HUES64 (cell line): ENCODE results near the gene RYR2.

ENCODE experiments used
- H3K27ac ChIP-seq: 2 replicates; pipeline ENCODE4 v1.7.0; 2013; ENCODE audit warnings: low read depth, low read length, inconsistent platforms
- H3K27me3 ChIP-seq: 2 replicates; pipeline ENCODE4 v1.6.1; 2013; ENCODE audit warnings: mild to moderate bottlenecking, low read length; ENCODE audit not compliant: insufficient read depth
- H3K36me3 ChIP-seq: 2 replicates; pipeline ENCODE4 v1.6.1; 2013; ENCODE audit warnings: mild to moderate bottlenecking, low read length; ENCODE audit not compliant: insufficient read depth
- H3K4me1 ChIP-seq: 2 replicates; pipeline ENCODE4 v1.6.1; 2013; ENCODE audit warnings: mild to moderate bottlenecking, low read length, moderate library complexity; ENCODE audit not compliant: insufficient read depth
- H3K4me3 ChIP-seq: 2 replicates; pipeline ENCODE4 v1.5.1; 2013; ENCODE audit warnings: mild to moderate bottlenecking, low read length, moderate library complexity
- H3K9ac ChIP-seq: 2 replicates; pipeline ENCODE4 v1.6.1; 2013; ENCODE audit warnings: mild to moderate bottlenecking, low read depth, low read length
- H3K9me3 ChIP-seq: 2 replicates; pipeline ENCODE4 v1.6.1; 2013; ENCODE audit warnings: low read depth, low read length; ENCODE audit not compliant: insufficient read depth
- WGBS: fragments of 150-250, 120-280 bp; methylation state at CpG from one replicate; pipeline ENCODE4 v1.1.7; 2013; ENCODE audit warnings: missing lambda C conversion rate; 5-methylcytosine and 5-hydroxymethylcytosine counted together

RYR2 gene

DNA sequence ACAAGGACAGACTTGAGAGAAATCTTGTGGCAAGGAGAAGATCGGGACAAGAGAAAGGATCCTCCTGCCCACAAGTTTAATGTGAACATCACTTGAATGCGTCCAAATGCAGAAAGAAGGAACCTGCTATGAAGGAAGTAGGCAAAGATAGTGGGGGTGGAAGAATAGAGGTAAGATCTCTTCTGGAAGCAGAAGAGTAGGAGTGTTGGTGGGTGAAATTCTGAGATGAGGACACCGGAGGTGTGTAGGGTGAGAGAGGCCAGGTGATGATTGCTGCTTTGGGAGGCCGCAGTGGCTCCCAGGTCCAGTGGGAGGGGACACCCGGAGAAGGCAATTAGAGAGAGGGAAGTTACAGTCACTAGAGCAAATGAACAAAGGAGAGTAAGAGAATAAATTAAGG is 6.8 kb downstream of the RYR2 start:
- 95% methylated on average over 5 of the region's 5 CpGs for WGBS
- Histone ChIP-seq H3K27me3 (peaks cover 13% of the 10 kb centered on the region), H3K4me1 (peaks cover 44% of the 10 kb centered on the region), H3K27ac (no peak overlapping the region), H3K36me3 (no peaks in the 10 kb centered on the region), H3K4me3 (no peak overlapping the region), H3K9ac (no peak overlapping the region), H3K9me3 (no peaks in the 10 kb centered on the region)

DNA sequence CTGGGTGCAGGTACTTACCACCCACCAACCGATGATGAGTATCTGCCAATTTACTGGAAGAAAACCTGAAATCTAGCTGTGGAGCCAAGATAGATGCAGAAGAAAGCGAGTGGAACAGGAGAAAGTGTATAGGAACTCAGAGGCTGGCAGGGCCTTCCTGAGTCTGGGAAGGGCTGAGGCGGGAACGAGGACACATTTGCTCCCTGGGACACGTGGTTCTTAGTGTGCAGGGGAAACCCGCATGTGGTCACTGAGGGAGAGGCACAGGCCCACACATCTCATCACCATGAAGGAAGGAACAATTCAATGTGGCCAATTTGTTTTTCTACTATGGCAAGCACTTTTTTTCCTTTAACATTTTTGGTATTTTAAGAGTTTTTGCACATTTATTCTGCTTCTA is 8.2 kb downstream of the RYR2 start:
- no peak overlapping the region for H3K4me3 ChIP-seq
- H3K4me1 ChIP-seq, result peaks cover 31% of the 10 kb centered on the region; the same call in 1 of the 2 replicates
- no peak overlapping the region for H3K27ac ChIP-seq
- no peaks in the 10 kb centered on the region for H3K9me3 ChIP-seq
- 86% methylated on average over 6 of the region's 6 CpGs for WGBS
- no peak overlapping the region for H3K9ac ChIP-seq
- H3K36me3 ChIP-seq, result no peaks in the 10 kb centered on the region
- no peaks in the 10 kb centered on the region for H3K27me3 ChIP-seq

DNA sequence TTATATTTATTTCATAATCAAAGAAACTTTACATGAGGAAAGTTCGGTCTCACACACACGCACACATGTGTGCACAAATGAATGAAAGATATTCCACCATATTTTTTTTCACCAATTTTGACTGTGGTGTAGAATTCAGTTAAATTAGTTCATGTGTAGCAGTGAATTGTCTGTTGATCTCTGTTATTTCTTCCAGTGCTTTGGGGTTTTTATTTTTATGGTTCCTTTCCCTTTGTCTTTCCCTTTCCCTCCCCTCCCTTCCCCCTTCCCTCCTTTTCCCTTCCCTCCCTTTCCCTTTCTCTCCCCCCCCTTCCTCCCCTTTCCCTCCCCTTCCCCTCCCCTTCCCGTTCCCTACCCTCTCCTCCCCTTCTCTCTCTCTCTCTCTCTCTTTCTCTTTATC is 8.9 kb downstream of the RYR2 start:
- no CpG with 5 or more reads among the region's 3 CpGs for WGBS
- peaks cover 25% of the 10 kb centered on the region; the same call in 1 of the 2 replicates for H3K4me1 ChIP-seq
- H3K4me3 ChIP-seq, result no peak overlapping the region
- no peaks in the 10 kb centered on the region for H3K9me3 ChIP-seq
- no peaks in the 10 kb centered on the region for H3K36me3 ChIP-seq
- no peak overlapping the region for H3K27ac ChIP-seq
- no peak overlapping the region for H3K9ac ChIP-seq
- H3K27me3 ChIP-seq, result no peaks in the 10 kb centered on the region

DNA sequence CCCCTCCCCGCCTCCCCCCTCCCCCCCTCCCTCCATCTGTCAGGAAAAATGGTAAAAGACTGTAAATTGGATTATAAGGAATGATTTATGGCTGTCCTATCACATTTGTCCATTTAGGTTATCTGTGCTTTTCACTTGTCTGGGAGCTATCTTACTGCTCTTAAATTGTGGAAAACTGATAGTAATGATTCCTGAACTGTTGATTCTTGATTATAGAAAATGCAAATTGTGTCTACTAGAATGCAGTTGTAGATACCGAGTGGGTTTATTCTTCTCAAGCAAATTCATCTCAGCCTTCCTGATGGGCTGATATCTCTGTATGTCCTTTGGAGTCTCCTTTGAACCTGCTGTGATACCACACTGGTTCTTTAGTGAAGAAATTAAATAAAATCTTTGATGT is 12.3 kb downstream of the RYR2 start:
- Histone ChIP-seq H3K36me3 (no peaks in the 10 kb centered on the region), H3K27me3 (no peaks in the 10 kb centered on the region), H3K4me3 (no peak overlapping the region), H3K9me3 (no peaks in the 10 kb centered on the region), H3K9ac (no peak overlapping the region), H3K27ac (no peak overlapping the region), H3K4me1 (peaks cover 21% of the 10 kb centered on the region)
- WGBS, result 100% methylated on average over 1 of the region's 2 CpGs

DNA sequence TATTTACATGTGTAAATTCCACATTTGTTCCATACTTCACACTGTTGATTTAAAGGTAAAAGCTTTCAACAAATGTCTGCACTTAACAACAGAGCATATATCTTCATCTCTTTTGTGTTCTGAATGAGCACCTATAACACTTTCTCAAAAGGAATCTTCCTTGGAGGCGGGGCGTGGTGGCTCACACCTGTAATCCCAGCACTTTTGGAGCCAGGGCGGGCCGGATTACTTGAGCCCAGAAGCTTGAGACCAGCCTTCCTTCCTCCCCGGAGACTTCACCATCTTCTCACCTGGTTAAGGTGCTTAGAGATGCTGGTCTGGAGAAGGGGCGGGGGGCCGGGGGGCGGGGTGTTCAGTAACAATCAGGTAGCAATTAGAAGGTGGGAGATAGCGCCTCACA is 16.5 kb downstream of the RYR2 start:
- Histone ChIP-seq H3K36me3 (no peaks in the 10 kb centered on the region), H3K9me3 (no peaks in the 10 kb centered on the region), H3K27me3 (no peaks in the 10 kb centered on the region), H3K4me1 (peaks cover 14% of the 10 kb centered on the region), H3K4me3 (no peak overlapping the region), H3K9ac (no peak overlapping the region), H3K27ac (no peak overlapping the region)
- 84% methylated on average over 4 of the region's 9 CpGs for WGBS

DNA sequence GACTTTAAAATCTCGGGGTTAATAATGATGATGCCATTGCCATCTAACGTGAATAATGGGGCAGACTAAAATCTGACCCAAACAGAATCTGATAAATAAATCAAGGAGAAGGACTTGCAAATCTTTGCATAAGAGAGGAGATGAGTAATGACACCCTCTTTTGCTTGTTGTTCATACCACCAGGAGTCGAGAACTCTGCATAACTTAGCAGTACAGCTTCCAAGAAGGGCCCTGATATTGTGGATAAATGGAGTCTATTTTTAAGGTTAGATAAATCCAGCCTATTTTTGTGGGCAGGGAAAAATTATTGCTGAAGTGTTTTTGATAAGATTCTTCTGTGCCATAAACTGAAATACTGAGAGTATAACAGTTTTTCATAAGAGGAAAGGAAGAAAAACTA is 17.3 kb downstream of the RYR2 start:
- Histone ChIP-seq H3K9me3 (no peaks in the 10 kb centered on the region), H3K27me3 (no peaks in the 10 kb centered on the region), H3K27ac (no peak overlapping the region), H3K4me3 (no peak overlapping the region), H3K9ac (no peak overlapping the region), H3K36me3 (no peaks in the 10 kb centered on the region), H3K4me1 (peaks cover 18% of the 10 kb centered on the region)
- 84% methylated on average over 3 of the region's 3 CpGs for WGBS

DNA sequence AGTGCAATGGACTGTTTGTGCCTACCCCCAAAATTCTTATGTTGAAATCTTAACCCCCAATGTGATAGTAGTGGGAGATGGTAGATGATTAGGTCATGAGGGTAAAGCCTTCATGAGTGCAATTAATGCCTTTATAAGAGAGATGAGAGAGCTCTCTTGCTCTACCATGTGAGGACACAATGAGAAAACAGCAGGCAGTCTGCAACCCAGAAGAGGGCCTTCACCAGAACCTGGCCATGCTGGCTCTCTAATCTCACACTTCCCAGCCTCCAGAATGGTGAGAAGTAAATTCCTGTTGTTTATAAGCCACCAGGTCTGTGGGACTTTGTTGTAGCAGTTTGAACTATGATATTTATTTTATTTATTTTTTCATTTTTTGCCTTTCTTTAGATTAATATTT is 21.0 kb downstream of the RYR2 start:
- Histone ChIP-seq H3K4me3 (no peak overlapping the region), H3K27ac (no peak overlapping the region), H3K4me1 (peaks cover 18% of the 10 kb centered on the region), H3K27me3 (no peaks in the 10 kb centered on the region), H3K9ac (no peak overlapping the region), H3K9me3 (no peaks in the 10 kb centered on the region), H3K36me3 (no peaks in the 10 kb centered on the region)

DNA sequence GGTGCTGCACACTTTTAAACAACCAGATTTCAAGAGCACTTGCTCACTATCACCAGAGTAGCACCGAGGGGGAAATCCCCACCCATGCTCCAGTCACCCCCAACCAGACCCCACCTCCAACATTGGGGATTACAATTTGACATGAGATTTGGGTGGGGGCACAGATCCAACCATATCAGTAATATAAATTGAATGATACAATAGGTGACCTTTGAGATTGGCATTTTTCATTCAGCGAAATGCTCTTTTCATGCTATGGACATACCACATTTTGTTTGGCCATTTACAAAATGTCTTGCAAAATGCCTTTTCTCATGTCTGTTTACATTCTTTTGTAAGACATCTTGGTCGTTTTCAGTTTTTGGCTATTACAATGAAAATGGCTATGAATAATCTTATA is 23.9 kb downstream of the RYR2 start:
- Histone ChIP-seq H3K4me3 (no peak overlapping the region), H3K36me3 (no peaks in the 10 kb centered on the region), H3K9me3 (no peaks in the 10 kb centered on the region), H3K27me3 (no peaks in the 10 kb centered on the region), H3K9ac (no peak overlapping the region), H3K27ac (no peak overlapping the region), H3K4me1 (peaks cover 13% of the 10 kb centered on the region)
- WGBS, result 94% methylated on average over 3 of the region's 3 CpGs

DNA sequence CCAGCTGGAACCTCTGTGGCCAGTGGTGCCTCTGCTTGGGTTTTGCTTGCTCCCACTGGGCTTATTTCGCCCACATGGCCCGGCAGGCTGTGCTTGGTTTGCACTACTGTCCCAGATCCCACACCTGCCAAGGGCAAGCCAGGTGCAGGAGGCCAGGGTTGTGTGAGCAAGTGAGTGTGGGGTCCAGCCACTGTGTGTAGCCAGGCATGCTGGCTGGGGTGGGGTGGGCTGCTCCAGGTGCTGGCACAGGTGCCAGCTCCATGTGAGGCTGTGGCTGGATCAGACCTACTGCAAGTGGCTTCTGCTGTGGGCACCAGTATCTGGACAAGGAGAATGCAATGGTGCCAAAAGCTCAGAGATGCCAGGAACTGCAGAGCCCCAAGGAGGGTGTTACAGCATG is 28.5 kb downstream of the RYR2 start:
- no peak overlapping the region for H3K9ac ChIP-seq
- no peak overlapping the region for H3K4me3 ChIP-seq
- H3K27me3 ChIP-seq, result no peaks in the 10 kb centered on the region
- 97% methylated on average over 2 of the region's 2 CpGs for WGBS
- H3K36me3 ChIP-seq, result no peaks in the 10 kb centered on the region
- 0 out of 2 replicates have a peak, but pooled peaks cover 7% of the 10 kb centered on the region for H3K4me1 ChIP-seq
- H3K9me3 ChIP-seq, result no peaks in the 10 kb centered on the region
- no peak overlapping the region for H3K27ac ChIP-seq

DNA sequence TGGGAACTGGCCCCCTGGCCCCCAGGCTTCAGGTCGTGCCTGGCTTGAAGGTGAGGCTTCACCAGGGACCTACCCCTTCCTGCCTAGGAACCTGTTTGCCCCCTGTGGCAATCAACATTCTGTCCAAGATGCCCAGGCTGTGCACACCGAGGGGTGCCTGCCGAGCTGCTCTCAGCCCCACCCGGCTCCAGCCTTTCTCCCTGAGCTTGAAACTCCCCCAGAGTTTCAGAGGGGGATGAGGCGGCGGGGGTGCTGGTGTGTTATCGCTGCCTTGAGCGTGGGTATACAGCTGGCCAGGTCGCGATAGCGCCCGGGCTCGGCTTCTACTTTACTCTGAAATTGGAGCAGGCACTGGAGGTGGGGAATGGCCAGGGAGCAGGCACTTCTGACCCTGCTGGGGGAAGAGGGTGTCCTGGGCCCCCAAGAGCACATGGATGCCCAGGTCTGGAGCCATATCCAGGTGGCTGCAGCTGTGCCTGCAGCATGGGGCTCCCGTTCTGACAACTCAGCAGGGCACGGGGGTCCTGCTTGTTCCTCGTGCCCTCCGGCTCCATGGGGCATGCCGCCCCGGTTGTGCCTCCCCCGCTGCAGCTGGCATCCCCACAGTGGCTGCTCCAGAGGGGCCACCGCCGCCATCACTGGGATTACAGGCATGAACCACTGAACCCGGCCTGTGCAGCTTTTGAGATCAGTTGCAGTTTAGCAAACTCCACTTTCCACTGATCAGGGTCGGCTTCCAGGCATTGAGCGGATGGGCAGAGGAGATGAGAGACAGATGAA is 29.8 kb downstream of the RYR2 start:
- Histone ChIP-seq H3K27me3 (no peaks in the 10 kb centered on the region), H3K36me3 (no peaks in the 10 kb centered on the region), H3K4me1 (0 out of 2 replicates have a peak, but pooled peaks cover 7% of the 10 kb centered on the region), H3K9ac (no peak overlapping the region), H3K4me3 (no peak overlapping the region), H3K27ac (no peak overlapping the region), H3K9me3 (no peaks in the 10 kb centered on the region)
- 90% methylated on average over 25 of the region's 25 CpGs for WGBS

DNA sequence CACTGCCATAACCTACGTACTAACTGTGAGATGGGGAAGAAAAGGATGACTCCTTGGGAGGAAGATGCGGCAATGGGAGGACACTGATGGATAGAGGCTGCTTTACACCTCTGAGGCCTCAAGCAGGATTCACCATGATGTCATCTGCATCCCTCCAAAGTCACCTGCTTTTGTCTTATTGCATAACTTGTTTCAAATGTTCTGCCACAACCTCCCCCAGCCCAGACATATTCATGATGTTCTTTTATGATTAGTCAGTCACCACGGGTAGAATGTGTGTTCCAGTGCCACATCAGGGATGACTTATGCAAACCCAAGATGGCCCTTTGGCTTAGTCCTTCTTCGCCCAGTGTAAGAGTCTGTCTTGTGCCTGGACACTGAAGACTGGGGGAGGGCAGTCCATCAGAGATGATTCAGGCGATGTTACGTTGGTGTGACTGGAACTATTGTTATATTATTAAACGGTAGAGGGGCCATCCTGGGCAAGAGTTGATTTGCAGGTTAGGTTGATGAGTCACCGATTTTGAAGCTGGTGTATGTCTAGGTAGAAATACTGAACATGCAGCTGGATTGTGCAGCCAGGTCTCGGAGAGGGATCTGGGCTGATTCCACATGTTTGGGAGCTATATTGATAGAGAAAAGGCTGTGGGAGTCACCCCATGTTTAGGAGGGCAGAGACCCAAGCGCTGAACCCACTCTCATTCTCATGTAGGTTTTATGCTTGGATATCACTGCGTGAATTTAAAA is 32.6 kb downstream of the RYR2 start:
- WGBS, result 92% methylated on average over 11 of the region's 11 CpGs
- H3K36me3 ChIP-seq, result no peaks in the 10 kb centered on the region
- H3K9me3 ChIP-seq, result no peaks in the 10 kb centered on the region
- H3K27me3 ChIP-seq, result no peaks in the 10 kb centered on the region
- no peak overlapping the region for H3K27ac ChIP-seq
- H3K4me1 ChIP-seq, result 0 out of 2 replicates have a peak, but pooled peaks cover 7% of the 10 kb centered on the region
- peak overlapping the region; percentile 28 for H3K9ac ChIP-seq
- no peak overlapping the region for H3K4me3 ChIP-seq
